ENCODE results near the gene MYOD1. TPM values are rescaled to one million over a fixed set of nuclear protein-coding genes. Genes with fewer than 3 reads are reported as not detected.

Gene MYOD1
- total and polyA plus RNA-seq, 9 donors = not detected

GRCh38 chr11:17711836-17712235 lies 7.5 kb upstream of the MYOD1 start:
- WGBS, 3 donors = 15 to 19% (median 18%) methylated on average over 4 of the region's 4 CpGs
- H3K27me3 ChIP-seq = no peaks in the 10 kb centered on the region
- TF ChIP-seq EP300 (IDR thresholded peaks at IDR 0.05) (no peak), POLR2A (IDR thresholded peaks at IDR 0.05) (no peak)
- TF ChIP-seq, protein P1, sequence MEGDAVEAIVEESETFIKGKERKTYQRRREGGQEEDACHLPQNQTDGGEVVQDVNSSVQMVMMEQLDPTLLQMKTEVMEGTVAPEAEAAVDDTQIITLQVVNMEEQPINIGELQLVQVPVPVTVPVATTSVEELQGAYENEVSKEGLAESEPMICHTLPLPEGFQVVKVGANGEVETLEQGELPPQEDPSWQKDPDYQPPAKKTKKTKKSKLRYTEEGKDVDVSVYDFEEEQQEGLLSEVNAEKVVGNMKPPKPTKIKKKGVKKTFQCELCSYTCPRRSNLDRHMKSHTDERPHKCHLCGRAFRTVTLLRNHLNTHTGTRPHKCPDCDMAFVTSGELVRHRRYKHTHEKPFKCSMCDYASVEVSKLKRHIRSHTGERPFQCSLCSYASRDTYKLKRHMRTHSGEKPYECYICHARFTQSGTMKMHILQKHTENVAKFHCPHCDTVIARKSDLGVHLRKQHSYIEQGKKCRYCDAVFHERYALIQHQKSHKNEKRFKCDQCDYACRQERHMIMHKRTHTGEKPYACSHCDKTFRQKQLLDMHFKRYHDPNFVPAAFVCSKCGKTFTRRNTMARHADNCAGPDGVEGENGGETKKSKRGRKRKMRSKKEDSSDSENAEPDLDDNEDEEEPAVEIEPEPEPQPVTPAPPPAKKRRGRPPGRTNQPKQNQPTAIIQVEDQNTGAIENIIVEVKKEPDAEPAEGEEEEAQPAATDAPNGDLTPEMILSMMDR (IDR thresholded peaks at IDR 0.05) = no peak
- no peaks in the 10 kb centered on the region for H3K9me3 ChIP-seq
- H3K4me3 ChIP-seq = no peak overlapping the region
- no peak for DNase-seq
- H3K27ac ChIP-seq = no peak overlapping the region
- intact Hi-C loops (cut with DNase I) = no loop called here
- H3K4me1 ChIP-seq (ENCODE audit: insufficient read depth) = no peaks in the 10 kb centered on the region
- no peaks in the 10 kb centered on the region for H3K36me3 ChIP-seq

- no peak for DNase-seq
- TF ChIP-seq EP300 (IDR thresholded peaks at IDR 0.05) = no peak
- no peak for TF ChIP-seq POLR2A (IDR thresholded peaks at IDR 0.05)
- TF ChIP-seq, protein P1 (IDR thresholded peaks at IDR 0.05) = no peak
- H3K36me3 ChIP-seq = no peaks in the 10 kb centered on the region
- H3K9me3 ChIP-seq = no peaks in the 10 kb centered on the region
- intact Hi-C loops (cut with DNase I) = no loop called here
- H3K4me3 ChIP-seq = no peak overlapping the region
- no peaks in the 10 kb centered on the region for H3K27me3 ChIP-seq
- H3K4me1 ChIP-seq (ENCODE audit: insufficient read depth) = no peaks in the 10 kb centered on the region
- 0% methylated on average over 1 of the region's 1 CpG; no CpG with 5 or more reads in 1 of the 3 donors for WGBS, 3 donors
- no peak overlapping the region for H3K27ac ChIP-seq
These were observed 5.5 kb upstream of the MYOD1 start for GRCh38 chr11:17713851-17714250.

- 30 to 56% (median 34%) methylated on average over 6 to 8 of the region's 8 CpGs for WGBS, 3 donors
- TF ChIP-seq EP300 (IDR thresholded peaks at IDR 0.05) (no peak), POLR2A (IDR thresholded peaks at IDR 0.05) (no peak)
- TF ChIP-seq, protein P1 (IDR thresholded peaks at IDR 0.05) = no peak
- intact Hi-C loops (cut with DNase I) = no loop called here
- Histone ChIP-seq H3K27me3 (no peaks in the 10 kb centered on the region), H3K36me3 (no peaks in the 10 kb centered on the region), H3K4me1 (ENCODE audit: insufficient read depth) (no peaks in the 10 kb centered on the region), H3K27ac (no peak overlapping the region), H3K9me3 (no peaks in the 10 kb centered on the region), H3K4me3 (no peak overlapping the region)
- DNase-seq = no peak
These were observed 5.0 kb upstream of the MYOD1 start for GRCh38 chr11:17714356-17714854.

GRCh38 chr11:17714870-17715269 lies 4.5 kb upstream of the MYOD1 start:
- intact Hi-C loops (cut with DNase I) = loop anchor here in 1 of 4 donors (5.0 kb wide), 1 partner anchor 52 kb away; no protein-coding TSS in a partner anchor
- Histone ChIP-seq H3K4me3 (no peak overlapping the region), H3K36me3 (no peaks in the 10 kb centered on the region), H3K27ac (no peak overlapping the region), H3K4me1 (ENCODE audit: insufficient read depth) (no peaks in the 10 kb centered on the region), H3K27me3 (no peaks in the 10 kb centered on the region), H3K9me3 (no peaks in the 10 kb centered on the region)
- TF ChIP-seq POLR2A (IDR thresholded peaks at IDR 0.05) (no peak), EP300 (IDR thresholded peaks at IDR 0.05) (no peak)
- TF ChIP-seq, protein P1 (IDR thresholded peaks at IDR 0.05) = no peak
- WGBS, 3 donors = 76 to 82% (median 80%) methylated on average over 4 of the region's 4 CpGs
- DNase-seq = no peak

Measured in ovary (tissue), 9 donors.